Measurements from ENCODE around the gene TRIM29. TPM values are rescaled to one million over a fixed set of nuclear protein-coding genes. Genes with fewer than 3 reads are reported as not detected.
"Not testable (repeated sequence)": the region's sequence is repeated elsewhere in the genome, so short reads cannot be mapped to it uniquely, and the experiment has no call there.

The TRIM29 gene
- total RNA-seq, 1 donor from 2014 or later = 729 TPM

DNA sequence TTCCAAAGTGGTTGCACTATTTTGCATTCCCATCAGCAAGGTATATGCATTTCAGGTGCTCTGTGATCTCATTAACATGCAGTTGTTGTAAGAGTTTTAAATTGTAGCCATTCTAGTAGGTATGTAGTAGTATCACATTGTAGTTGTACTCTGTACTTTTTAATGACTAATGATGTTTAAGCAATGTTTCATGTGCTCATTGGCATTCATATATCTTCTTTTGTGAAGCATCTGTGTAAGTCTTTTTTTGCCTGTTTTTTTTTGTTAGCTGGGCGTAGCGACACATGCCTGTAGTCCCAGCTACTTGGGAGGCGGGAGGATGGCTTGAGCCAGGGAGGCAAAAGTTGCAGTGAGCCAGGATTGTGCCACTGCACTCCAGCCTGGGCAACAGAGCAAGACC lies 11.3 kb upstream of the TRIM29 start:
- TF ChIP-seq POLR2A (IDR thresholded peaks at IDR 0.05) (no peak), POLR2AphosphoS5 (IDR thresholded peaks at IDR 0.05; ENCODE audit: insufficient read depth in 1 of 2, low read depth in 1 of 2) (peak in 1 of 2 donors; percentile 31)
- TF ChIP-seq, protein P1, sequence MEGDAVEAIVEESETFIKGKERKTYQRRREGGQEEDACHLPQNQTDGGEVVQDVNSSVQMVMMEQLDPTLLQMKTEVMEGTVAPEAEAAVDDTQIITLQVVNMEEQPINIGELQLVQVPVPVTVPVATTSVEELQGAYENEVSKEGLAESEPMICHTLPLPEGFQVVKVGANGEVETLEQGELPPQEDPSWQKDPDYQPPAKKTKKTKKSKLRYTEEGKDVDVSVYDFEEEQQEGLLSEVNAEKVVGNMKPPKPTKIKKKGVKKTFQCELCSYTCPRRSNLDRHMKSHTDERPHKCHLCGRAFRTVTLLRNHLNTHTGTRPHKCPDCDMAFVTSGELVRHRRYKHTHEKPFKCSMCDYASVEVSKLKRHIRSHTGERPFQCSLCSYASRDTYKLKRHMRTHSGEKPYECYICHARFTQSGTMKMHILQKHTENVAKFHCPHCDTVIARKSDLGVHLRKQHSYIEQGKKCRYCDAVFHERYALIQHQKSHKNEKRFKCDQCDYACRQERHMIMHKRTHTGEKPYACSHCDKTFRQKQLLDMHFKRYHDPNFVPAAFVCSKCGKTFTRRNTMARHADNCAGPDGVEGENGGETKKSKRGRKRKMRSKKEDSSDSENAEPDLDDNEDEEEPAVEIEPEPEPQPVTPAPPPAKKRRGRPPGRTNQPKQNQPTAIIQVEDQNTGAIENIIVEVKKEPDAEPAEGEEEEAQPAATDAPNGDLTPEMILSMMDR (IDR thresholded peaks at IDR 0.05) = no peak
- H3K4me3 ChIP-seq = no peak overlapping the region
- no peak overlapping the region for H3K27ac ChIP-seq
- intact Hi-C loops (cut with DNase I) = no loop called here
- DNase-seq (ENCODE audit: extremely low spot score in 2 of 2) = no peak
- no peaks in the 10 kb centered on the region for H3K27me3 ChIP-seq
- H3K4me1 ChIP-seq = peaks cover 10% of the 10 kb centered on the region
- H3K9me3 ChIP-seq = no peaks in the 10 kb centered on the region
- H3K36me3 ChIP-seq = no peaks in the 10 kb centered on the region

DNA sequence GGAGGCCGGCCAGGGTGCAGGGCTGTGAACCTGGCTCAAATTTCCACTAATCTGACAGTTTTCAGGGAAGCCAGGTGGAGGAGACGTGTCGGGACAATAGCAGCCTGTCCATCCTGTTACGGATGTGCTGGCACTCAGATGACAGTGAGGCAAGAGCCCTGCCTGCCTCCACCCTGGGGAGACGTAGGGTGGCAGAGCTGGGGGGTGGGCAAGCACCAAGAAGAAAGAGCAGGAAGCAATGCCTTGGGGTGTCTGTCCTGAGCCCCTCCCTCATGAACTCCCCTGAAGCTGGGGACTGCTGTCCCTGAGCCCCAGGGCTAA lies 10.0 kb upstream of the TRIM29 start:
- no peaks in the 10 kb centered on the region for H3K27me3 ChIP-seq
- peaks cover 10% of the 10 kb centered on the region for H3K4me1 ChIP-seq
- TF ChIP-seq POLR2A (IDR thresholded peaks at IDR 0.05) (no peak), POLR2AphosphoS5 (IDR thresholded peaks at IDR 0.05; ENCODE audit: insufficient read depth in 1 of 2, low read depth in 1 of 2) (peak; percentile 18 to 41)
- DNase-seq (ENCODE audit: extremely low spot score in 2 of 2) = peak in 1 of 2 donors; percentile 92
- no peaks in the 10 kb centered on the region for H3K9me3 ChIP-seq
- no peaks in the 10 kb centered on the region for H3K36me3 ChIP-seq
- H3K4me3 ChIP-seq = no peak overlapping the region
- peak overlapping the region; percentile 62 for H3K27ac ChIP-seq
- intact Hi-C loops (cut with DNase I) = no loop called here

DNA sequence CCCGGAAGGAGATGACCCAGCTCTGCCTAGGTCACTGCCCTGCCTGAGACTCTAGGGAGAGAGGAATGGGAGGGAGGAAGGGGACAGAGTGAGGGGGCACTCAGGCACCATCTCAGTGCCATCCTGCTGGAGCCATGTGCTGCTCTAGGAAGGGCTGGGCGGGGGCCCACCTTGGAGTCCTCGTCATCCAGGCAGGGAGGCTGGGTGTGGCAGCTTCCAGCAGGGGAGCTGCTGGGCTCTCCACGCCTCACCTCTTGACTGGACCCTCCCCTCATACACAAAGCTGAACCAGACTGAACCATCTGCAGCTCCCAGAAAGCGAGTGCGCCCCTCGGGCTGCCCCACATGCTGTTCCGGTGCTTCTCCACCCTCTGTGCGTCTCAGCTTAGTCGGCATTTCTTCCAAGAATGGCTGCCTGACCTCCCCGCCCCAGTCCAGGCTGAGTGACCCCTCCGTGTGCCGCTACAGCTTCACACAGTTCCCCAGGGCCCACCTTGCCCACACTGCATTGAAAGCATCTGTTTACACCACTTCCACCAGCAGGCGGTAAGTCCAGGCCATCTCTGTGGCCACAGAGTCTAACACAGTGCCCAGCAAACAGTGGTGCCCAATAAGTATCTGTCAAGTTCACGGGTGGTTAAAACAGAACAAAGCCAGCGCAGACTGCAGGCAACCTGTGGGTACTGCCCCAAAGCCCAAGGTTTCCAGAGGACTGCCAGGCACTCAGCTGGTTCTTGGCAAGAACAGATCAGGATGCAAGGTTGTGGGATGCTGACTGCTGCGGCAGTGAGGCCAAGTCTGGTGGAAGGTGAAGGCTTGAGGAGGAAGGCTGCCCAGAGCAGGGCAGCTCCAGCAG lies 9.4 kb upstream of the TRIM29 start:
- TF ChIP-seq, protein P1 (IDR thresholded peaks at IDR 0.05) = no peak
- TF ChIP-seq POLR2A (IDR thresholded peaks at IDR 0.05) = no peak
- TF ChIP-seq POLR2AphosphoS5 (IDR thresholded peaks at IDR 0.05; ENCODE audit: insufficient read depth in 1 of 2, low read depth in 1 of 2) = peak in 1 of 2 donors; percentile 45
- H3K9me3 ChIP-seq = no peaks in the 10 kb centered on the region
- no peaks in the 10 kb centered on the region for H3K36me3 ChIP-seq
- intact Hi-C loops (cut with DNase I) = no loop called here
- H3K4me1 ChIP-seq = peaks cover 10% of the 10 kb centered on the region
- H3K27ac ChIP-seq = peak overlapping the region; percentile 62
- peak in 1 of 2 donors; percentile 95 for DNase-seq (ENCODE audit: extremely low spot score in 2 of 2)
- H3K27me3 ChIP-seq = no peaks in the 10 kb centered on the region
- no peak overlapping the region for H3K4me3 ChIP-seq

DNA sequence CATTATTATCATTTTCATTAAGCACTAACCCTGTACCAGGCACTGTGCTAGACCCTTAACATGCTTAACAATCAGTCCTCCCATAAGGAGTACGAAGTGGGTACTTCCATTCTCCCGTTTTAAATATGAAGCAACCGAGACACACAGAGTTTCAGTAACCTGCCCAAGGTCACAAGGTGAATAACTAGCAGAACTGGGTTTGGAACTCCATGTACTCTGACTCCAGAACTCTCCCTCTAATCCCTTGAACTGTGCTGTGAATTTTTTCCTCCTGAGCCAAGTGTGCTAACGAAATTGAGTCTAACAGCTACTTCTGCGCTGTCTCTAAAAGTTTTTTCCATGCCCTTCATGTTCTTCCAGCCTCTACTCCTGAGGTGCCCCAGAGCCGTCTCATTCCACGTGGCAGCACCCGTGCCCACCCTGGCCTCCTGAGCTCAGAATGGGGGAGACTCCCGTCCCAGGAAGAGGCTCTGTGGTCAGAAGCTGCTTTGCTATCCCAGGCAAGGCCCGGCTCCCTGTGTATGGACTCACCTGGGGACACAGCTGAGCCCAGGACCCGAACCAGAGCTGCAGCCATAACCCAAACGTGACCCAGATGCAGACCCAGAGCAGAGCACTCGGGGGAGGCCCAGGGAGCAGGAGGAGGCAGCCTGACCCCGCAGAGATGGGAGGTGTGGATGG lies 8.6 kb upstream of the TRIM29 start:
- Histone ChIP-seq H3K36me3 (no peaks in the 10 kb centered on the region), H3K4me3 (no peak overlapping the region), H3K4me1 (peaks cover 10% of the 10 kb centered on the region), H3K27me3 (no peaks in the 10 kb centered on the region), H3K27ac (peak overlapping the region; percentile 62), H3K9me3 (no peaks in the 10 kb centered on the region)
- DNase-seq (ENCODE audit: extremely low spot score in 2 of 2) = peak in 1 of 2 donors; percentile 84
- TF ChIP-seq POLR2AphosphoS5 (IDR thresholded peaks at IDR 0.05; ENCODE audit: insufficient read depth in 1 of 2, low read depth in 1 of 2) (peak in 1 of 2 donors; percentile 57), POLR2A (IDR thresholded peaks at IDR 0.05) (no peak)
- TF ChIP-seq, protein P1 (IDR thresholded peaks at IDR 0.05) = no peak
- intact Hi-C loops (cut with DNase I) = no loop called here

DNA sequence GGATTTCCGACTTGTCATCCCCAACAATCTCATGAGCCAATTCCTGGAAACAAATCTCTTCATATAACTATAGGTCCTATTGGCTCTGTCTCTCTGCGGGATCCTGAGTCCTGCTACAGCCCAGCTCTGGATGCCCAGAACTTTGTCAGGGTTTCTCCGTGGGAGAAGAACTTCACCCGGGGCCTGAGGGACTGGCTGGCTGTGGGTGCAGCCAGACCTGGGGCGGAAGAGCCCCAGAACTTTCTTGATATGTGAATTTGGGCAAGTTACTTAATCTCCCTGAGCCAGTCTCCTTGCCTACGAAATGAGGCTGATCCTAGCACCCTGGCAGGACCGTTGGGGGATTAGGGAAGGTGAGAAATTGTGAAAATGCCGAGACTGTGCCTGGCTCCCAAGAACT lies 6.6 kb upstream of the TRIM29 start:
- H3K4me3 ChIP-seq = no peak overlapping the region
- peaks cover 10% of the 10 kb centered on the region for H3K4me1 ChIP-seq
- no peak for DNase-seq (ENCODE audit: extremely low spot score in 2 of 2)
- no peaks in the 10 kb centered on the region for H3K27me3 ChIP-seq
- no peak overlapping the region for H3K27ac ChIP-seq
- H3K36me3 ChIP-seq = no peaks in the 10 kb centered on the region
- intact Hi-C loops (cut with DNase I) = no loop called here
- TF ChIP-seq POLR2AphosphoS5 (IDR thresholded peaks at IDR 0.05; ENCODE audit: insufficient read depth in 1 of 2, low read depth in 1 of 2) (no peak), POLR2A (IDR thresholded peaks at IDR 0.05) (no peak)
- TF ChIP-seq, protein P1 (IDR thresholded peaks at IDR 0.05) = no peak
- H3K9me3 ChIP-seq = no peaks in the 10 kb centered on the region

DNA sequence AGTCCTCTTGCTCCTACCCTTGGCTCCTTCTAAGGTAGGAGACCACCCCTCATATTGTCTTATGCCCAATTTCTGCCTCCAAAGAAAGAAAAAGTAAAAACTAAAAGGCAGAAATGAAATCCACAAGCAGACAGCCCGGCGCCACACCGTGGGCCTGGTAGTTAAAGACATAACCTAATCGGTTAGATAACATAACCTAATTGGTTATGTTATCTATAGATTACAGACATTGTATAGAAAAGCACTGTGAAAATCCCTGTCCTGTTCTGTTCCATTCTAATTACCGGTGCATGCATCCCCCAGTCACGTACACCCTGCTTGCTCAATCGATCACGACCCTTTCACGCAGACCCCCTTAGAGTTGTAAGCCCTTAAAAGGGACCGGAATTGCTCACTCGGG lies 5.6 kb upstream of the TRIM29 start:
- H3K4me3 ChIP-seq; H3K4me1 ChIP-seq; intact Hi-C loops (cut with DNase I); H3K9me3 ChIP-seq; H3K27me3 ChIP-seq; H3K36me3 ChIP-seq; DNase-seq (ENCODE audit: extremely low spot score in 2 of 2); H3K27ac ChIP-seq: not testable (repeated sequence)
